Neural progenitor cell (in vitro differentiated cells): Measurements from ENCODE around the gene ZNF860. TPM values are rescaled to one million over a fixed set of nuclear protein-coding genes. Genes with fewer than 3 reads are reported as not detected.

Source experiments
- DNase-seq: peaks from one replicate; pipeline ENCODE4 v3.0.0-alpha.2; 2016; ENCODE audit warnings: low spot score
- H2AFZ ChIP-seq: fragments of 200-600 bp; sonication (generic); replicated peaks from 2 replicates; pipeline ENCODE4 v1.6.1; 2016; ENCODE audit warnings: antibody characterized with exemption
- H3F3A ChIP-seq: fragments of 200-600 bp; sonication (generic); 2 replicates; pipeline ENCODE4 v1.6.1; 2016; ENCODE audit warnings: antibody characterized with exemption, low read depth
- H3K27ac ChIP-seq: fragments of 200-600 bp; sonication (generic); 2 replicates; pipeline ENCODE4 v1.5.1; 2016; ENCODE audit warnings: mild to moderate bottlenecking
- H3K27me3 ChIP-seq: fragments of 200-600 bp; sonication (generic); 2 replicates; pipeline ENCODE4 v1.6.1; 2016; ENCODE audit warnings: mild to moderate bottlenecking, moderate library complexity
- H3K36me3 ChIP-seq: fragments of 200-600 bp; sonication (generic); 2 replicates; pipeline ENCODE4 v1.5.1; 2016
- H3K4me1 ChIP-seq: fragments of 200-600 bp; sonication (generic); 2 replicates; pipeline ENCODE4 v1.6.1; 2016; ENCODE audit warnings: mixed run types
- H3K4me2 ChIP-seq: fragments of 200-600 bp; sonication (generic); 2 replicates; pipeline ENCODE4 v1.6.1; 2016
- H3K4me3 ChIP-seq: fragments of 200-600 bp; sonication (generic); 2 replicates; pipeline ENCODE4 v1.5.1; 2016
- H3K79me2 ChIP-seq: fragments of 200-600 bp; sonication (generic); 2 replicates; pipeline ENCODE4 v1.6.1; 2016; ENCODE audit warnings: low read depth
- H3K9ac ChIP-seq: fragments of 200-600 bp; sonication (generic); 2 replicates; pipeline ENCODE4 v1.6.1; 2016
- H3K9me3 ChIP-seq: fragments of 200-600 bp; sonication (generic); 2 replicates; pipeline ENCODE4 v1.5.1; 2016; ENCODE audit warnings: low read depth
- H4K20me1 ChIP-seq: fragments of 200-600 bp; sonication (generic); 2 replicates; pipeline ENCODE4 v1.6.1; 2016; ENCODE audit warnings: low read depth
- H3K27ac Mint-ChIP-seq: 3 replicates; pipeline ENCODE4 v1.8.0; 2021; ENCODE audit warnings: mixed read lengths
- H3K27me3 Mint-ChIP-seq: 2 replicates; pipeline ENCODE4 v1.8.0; 2022; ENCODE audit warnings: low read depth, mild to moderate bottlenecking, inconsistent platforms, moderate library complexity, mixed read lengths; ENCODE audit not compliant: insufficient read depth
- H3K36me3 Mint-ChIP-seq: 3 replicates; pipeline ENCODE4 v1.8.0; 2021; ENCODE audit warnings: mixed read lengths
- H3K4me1 Mint-ChIP-seq: 3 replicates; pipeline ENCODE4 v1.8.0; 2021; ENCODE audit warnings: mixed read lengths
- H3K4me3 Mint-ChIP-seq: 3 replicates; pipeline ENCODE4 v1.8.0; 2021; ENCODE audit warnings: mild to moderate bottlenecking, moderate library complexity, mixed read lengths
- H3K9me3 Mint-ChIP-seq: 3 replicates; pipeline ENCODE4 v1.8.0; 2020; ENCODE audit warnings: mixed read lengths
- EZH2 ChIP-seq: fragments of 200-600 bp; sonication (generic); IDR thresholded peaks from 2 replicates; pipeline ENCODE4 v1.6.1; 2017; ENCODE audit warnings: antibody characterized with exemption, mild to moderate bottlenecking, moderate library complexity
- EZH2phosphoT487 ChIP-seq: fragments of 200-600 bp; sonication (generic); IDR thresholded peaks from 2 replicates; pipeline ENCODE4 v1.6.1; 2017; ENCODE audit warnings: antibody characterized with exemption
- total RNA-seq: library from RNA; depleted of rRNA; stranded (reverse); fragments of >200 nt; gene quantifications from 2 replicates; pipeline ENCODE4 v1.2.3, GENCODE V29; 2015; ENCODE audit warnings: low replicate concordance
- TF ChIP-seq, protein P1 (sequence below): fragments of 200-600 bp; sonication (generic); IDR thresholded peaks from 2 replicates; pipeline ENCODE4 v1.5.1; 2017; ENCODE audit warnings: antibody characterized with exemption, mild to moderate bottlenecking

ZNF860 gene
- total RNA-seq, 1 donor from 2014 or later, result 0.43 TPM

DNA sequence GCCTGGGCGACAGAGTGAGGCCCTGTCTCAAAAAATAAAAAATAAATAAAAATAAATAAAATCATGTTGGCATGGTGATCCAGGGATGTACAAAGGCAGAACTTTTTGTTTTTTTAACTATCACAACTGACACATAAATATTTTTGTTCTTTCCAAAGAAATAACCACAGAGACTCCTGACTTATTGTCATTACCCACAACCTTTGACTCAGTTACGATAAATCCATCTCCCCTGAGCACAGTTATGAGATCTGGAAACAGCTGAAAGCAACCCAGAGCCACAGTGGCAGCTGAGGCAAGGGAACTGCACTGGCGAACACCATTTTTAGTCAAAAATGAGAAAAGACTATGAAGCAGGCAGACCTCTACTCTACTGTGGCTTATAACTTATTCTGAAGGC lies 24.4 kb upstream of the ZNF860 start:
- Histone ChIP-seq H3K4me1 (peaks cover 37% of the 10 kb centered on the region), H3K79me2 (peaks cover 5% of the 10 kb centered on the region), H3K27me3 (no peaks in the 10 kb centered on the region), H3K36me3 (no peaks in the 10 kb centered on the region), H3F3A (peaks cover 11% of the 10 kb centered on the region), H3K4me3 (no peak overlapping the region), H3K27ac (no peak overlapping the region), H4K20me1 (no peaks in the 10 kb centered on the region), H2AFZ (no peak overlapping the region), H3K4me2 (no peak overlapping the region), H3K9ac (no peak overlapping the region), H3K9me3 (peaks cover 8% of the 10 kb centered on the region)
- H3K4me1 Mint-ChIP-seq, result peaks cover 28% of the 10 kb centered on the region
- DNase-seq, result no peak
- no peak overlapping the region for H3K27ac Mint-ChIP-seq
- H3K36me3 Mint-ChIP-seq, result no peaks in the 10 kb centered on the region
- no peak overlapping the region for H3K4me3 Mint-ChIP-seq
- TF ChIP-seq EZH2 (no peak), EZH2phosphoT487 (no peak)
- TF ChIP-seq, protein P1, sequence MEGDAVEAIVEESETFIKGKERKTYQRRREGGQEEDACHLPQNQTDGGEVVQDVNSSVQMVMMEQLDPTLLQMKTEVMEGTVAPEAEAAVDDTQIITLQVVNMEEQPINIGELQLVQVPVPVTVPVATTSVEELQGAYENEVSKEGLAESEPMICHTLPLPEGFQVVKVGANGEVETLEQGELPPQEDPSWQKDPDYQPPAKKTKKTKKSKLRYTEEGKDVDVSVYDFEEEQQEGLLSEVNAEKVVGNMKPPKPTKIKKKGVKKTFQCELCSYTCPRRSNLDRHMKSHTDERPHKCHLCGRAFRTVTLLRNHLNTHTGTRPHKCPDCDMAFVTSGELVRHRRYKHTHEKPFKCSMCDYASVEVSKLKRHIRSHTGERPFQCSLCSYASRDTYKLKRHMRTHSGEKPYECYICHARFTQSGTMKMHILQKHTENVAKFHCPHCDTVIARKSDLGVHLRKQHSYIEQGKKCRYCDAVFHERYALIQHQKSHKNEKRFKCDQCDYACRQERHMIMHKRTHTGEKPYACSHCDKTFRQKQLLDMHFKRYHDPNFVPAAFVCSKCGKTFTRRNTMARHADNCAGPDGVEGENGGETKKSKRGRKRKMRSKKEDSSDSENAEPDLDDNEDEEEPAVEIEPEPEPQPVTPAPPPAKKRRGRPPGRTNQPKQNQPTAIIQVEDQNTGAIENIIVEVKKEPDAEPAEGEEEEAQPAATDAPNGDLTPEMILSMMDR, result no peak
- peaks cover 2% of the 10 kb centered on the region for H3K27me3 Mint-ChIP-seq
- peaks cover 12% of the 10 kb centered on the region for H3K9me3 Mint-ChIP-seq

DNA sequence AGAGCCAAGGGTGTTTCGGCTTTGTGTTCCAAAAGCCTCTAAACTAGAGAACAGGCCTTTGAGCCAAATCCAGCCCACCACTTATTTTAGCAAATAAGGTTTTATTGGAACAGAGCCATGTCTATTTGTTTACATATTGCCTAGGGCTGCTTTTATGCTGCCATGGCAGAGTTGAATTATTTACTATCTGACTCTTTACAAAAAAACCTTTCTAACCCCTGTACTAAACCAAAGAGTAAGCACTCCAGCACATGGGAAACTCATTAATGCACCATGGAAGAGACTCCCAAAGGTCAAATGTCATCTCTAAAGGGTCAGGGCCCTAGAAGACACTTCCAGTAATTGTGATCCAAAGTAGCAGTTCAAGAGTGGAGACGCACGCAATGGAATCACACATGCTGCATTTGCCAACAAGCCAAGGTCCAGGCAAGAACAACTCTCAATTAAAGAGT lies 22.8 kb upstream of the ZNF860 start:
- Histone ChIP-seq H3K9me3 (peaks cover 8% of the 10 kb centered on the region), H4K20me1 (no peaks in the 10 kb centered on the region), H3K9ac (no peak overlapping the region), H3F3A (peaks cover 11% of the 10 kb centered on the region), H3K36me3 (no peaks in the 10 kb centered on the region), H2AFZ (no peak overlapping the region), H3K4me1 (peaks cover 37% of the 10 kb centered on the region), H3K79me2 (peaks cover 5% of the 10 kb centered on the region), H3K4me2 (peak overlapping the region; percentile 9), H3K4me3 (no peak overlapping the region), H3K27ac (no peak overlapping the region), H3K27me3 (no peaks in the 10 kb centered on the region)
- Mint-ChIP-seq H3K27me3 (no peaks in the 10 kb centered on the region), H3K4me1 (peaks cover 28% of the 10 kb centered on the region), H3K27ac (no peak overlapping the region), H3K9me3 (peaks cover 12% of the 10 kb centered on the region), H3K4me3 (no peak overlapping the region), H3K36me3 (no peaks in the 10 kb centered on the region)
- DNase-seq, result no peak
- TF ChIP-seq, protein P1, result no peak
- no peak for TF ChIP-seq EZH2phosphoT487

DNA sequence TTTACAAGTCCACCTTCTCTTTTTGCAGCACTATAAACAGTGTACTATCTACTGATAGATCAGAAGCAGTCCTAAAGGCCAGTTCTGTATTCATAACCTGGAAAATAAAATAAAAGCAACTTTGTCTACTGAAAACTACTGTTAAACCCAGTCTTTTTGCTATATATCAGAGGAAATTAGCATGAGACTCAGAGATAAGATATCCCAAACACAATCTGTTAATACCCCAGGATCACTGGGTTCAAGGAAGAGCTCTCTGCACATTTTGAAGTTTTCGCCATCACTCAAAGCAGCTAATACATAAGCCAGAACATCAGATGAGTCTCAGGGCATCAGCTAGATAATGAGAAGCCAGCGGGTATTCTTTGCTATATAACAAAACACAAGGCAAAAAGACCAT lies 22.3 kb upstream of the ZNF860 start:
- DNase-seq, result no peak
- Histone ChIP-seq H3K9me3 (peaks cover 8% of the 10 kb centered on the region), H3K4me3 (no peak overlapping the region), H3K4me1 (peaks cover 31% of the 10 kb centered on the region), H3K27ac (no peak overlapping the region), H3K79me2 (peaks cover 5% of the 10 kb centered on the region), H4K20me1 (no peaks in the 10 kb centered on the region), H2AFZ (no peak overlapping the region), H3K4me2 (peak overlapping the region; percentile 42), H3K27me3 (no peaks in the 10 kb centered on the region), H3K36me3 (no peaks in the 10 kb centered on the region), H3F3A (peaks cover 7% of the 10 kb centered on the region), H3K9ac (no peak overlapping the region)
- no peak for TF ChIP-seq EZH2
- TF ChIP-seq, protein P1, result no peak
- TF ChIP-seq EZH2phosphoT487, result no peak
- H3K27me3 Mint-ChIP-seq, result no peaks in the 10 kb centered on the region
- peaks cover 28% of the 10 kb centered on the region for H3K4me1 Mint-ChIP-seq
- H3K4me3 Mint-ChIP-seq, result no peak overlapping the region
- H3K9me3 Mint-ChIP-seq, result peaks cover 12% of the 10 kb centered on the region
- H3K27ac Mint-ChIP-seq, result no peak overlapping the region
- no peaks in the 10 kb centered on the region for H3K36me3 Mint-ChIP-seq
